GM12874 (cell line): ENCODE measurements around the gene FBXO28.

ENCODE experiments used
- TF ChIP-seq, protein P1 (sequence below): IDR thresholded peaks from 2 replicates; pipeline ENCODE4 v1.5.1; 2011; ENCODE audit warnings: low read depth, mild to moderate bottlenecking, control low read depth, low read length, moderate library complexity; ENCODE audit not compliant: insufficient read depth

FBXO28 gene

DNA sequence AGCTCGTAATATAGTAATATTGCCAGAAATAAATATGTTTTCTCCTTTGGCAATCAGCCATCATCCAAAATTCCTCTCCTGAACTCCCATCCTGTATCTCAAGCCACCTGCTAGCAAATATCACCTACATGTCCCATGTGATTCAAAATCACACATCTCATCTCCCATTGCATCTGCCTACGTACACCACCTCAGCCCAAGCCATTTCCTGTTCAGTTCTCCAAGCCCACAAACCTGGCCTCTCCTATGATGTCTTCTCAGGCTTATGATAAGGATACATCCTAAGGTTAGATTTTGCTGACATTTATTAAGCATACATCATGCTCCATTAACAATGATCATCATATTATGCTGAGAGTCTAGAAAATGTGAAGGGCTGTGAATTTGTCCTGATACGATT lies 37.2 kb downstream of the FBXO28 start:
- TF ChIP-seq, protein P1, sequence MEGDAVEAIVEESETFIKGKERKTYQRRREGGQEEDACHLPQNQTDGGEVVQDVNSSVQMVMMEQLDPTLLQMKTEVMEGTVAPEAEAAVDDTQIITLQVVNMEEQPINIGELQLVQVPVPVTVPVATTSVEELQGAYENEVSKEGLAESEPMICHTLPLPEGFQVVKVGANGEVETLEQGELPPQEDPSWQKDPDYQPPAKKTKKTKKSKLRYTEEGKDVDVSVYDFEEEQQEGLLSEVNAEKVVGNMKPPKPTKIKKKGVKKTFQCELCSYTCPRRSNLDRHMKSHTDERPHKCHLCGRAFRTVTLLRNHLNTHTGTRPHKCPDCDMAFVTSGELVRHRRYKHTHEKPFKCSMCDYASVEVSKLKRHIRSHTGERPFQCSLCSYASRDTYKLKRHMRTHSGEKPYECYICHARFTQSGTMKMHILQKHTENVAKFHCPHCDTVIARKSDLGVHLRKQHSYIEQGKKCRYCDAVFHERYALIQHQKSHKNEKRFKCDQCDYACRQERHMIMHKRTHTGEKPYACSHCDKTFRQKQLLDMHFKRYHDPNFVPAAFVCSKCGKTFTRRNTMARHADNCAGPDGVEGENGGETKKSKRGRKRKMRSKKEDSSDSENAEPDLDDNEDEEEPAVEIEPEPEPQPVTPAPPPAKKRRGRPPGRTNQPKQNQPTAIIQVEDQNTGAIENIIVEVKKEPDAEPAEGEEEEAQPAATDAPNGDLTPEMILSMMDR = no peak

DNA sequence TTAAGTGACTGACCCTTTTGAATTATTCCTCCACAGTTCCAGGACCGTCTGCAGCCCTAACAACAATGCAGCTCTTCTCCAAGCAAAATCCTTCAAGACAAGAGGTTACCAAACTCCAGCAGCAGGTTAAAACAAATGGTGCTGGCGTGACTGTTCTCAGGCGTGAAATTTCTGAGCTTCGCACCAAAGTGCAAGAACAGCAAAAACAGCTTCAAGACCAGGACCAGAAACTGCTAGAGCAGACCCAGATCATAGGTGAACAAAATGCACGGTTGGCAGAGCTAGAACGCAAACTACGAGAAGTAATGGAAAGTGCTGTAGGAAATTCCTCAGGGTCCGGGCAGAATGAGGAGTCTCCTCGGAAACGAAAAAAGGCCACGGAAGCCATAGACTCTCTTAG lies 43.4 kb downstream of the FBXO28 start:
- TF ChIP-seq, protein P1 = no peak

DNA sequence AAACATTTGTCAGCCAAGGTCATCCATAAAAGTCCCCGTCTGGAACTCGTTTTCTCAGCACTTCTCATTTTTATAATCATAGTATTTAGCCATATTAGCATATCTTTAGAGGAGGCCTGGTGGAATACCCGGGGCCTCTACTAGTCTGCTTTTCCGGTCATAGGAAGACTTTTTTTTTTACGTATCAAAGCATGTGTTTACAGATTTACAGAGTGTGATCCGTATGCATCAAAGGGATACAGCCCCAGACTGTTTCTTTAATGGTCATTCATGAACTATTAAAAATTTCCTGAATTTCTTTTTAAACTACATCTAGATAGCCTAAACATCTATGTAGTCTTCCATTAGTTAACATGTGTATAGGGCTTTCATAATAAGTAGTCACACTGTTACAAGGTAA lies 45.6 kb downstream of the FBXO28 start:
- TF ChIP-seq, protein P1 = no peak

GRCh38 chr1:224160171-224160682 lies 46.3 kb downstream of the FBXO28 start:
- TF ChIP-seq, protein P1 = no peak

GRCh38 chr1:224162768-224163167 lies 48.9 kb downstream of the FBXO28 start:
- TF ChIP-seq, protein P1 = no peak

DNA sequence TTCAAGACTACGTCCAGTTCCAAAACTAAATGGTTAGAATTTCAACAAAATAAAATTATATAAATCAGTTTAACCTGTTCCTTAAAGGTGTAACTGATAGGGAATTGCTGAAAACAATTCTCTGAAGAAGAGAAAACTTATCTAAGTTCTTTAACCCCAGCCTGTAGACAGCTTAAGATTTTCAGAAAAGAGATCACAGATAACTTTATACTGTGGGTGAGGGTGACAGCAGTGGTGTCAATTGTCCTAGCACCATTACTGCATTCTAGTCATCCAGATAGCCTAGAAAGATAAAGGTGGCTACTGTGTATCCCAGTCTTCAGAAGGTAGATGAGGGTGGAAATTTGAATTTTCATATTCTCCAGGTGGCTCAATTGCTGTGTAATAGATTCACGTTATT lies 49.4 kb downstream of the FBXO28 start:
- TF ChIP-seq, protein P1 = no peak

- TF ChIP-seq, protein P1 = no peak
These were observed 55.0 kb downstream of the FBXO28 start for GRCh38 chr1:224168859-224169380.
